Stimulated activated CD4-positive, alpha-beta T cell treated with anti-CD3 and anti-CD28 coated beads, TNF-alpha, amount 100 ng/mL, for 48 hours (primary cell): ENCODE data around the gene AP3M1.
"Not testable (repeated sequence)": the region's sequence is repeated elsewhere in the genome, so short reads cannot be mapped to it uniquely, and the experiment has no call there.

ENCODE experiments used
- DNase-seq, 3 donors: peaks; one replicate each; pipeline ENCODE4 v3.0.0-alpha.2; 2020; ENCODE audit warnings: low read depth in 3 of 3

The AP3M1 gene

DNA sequence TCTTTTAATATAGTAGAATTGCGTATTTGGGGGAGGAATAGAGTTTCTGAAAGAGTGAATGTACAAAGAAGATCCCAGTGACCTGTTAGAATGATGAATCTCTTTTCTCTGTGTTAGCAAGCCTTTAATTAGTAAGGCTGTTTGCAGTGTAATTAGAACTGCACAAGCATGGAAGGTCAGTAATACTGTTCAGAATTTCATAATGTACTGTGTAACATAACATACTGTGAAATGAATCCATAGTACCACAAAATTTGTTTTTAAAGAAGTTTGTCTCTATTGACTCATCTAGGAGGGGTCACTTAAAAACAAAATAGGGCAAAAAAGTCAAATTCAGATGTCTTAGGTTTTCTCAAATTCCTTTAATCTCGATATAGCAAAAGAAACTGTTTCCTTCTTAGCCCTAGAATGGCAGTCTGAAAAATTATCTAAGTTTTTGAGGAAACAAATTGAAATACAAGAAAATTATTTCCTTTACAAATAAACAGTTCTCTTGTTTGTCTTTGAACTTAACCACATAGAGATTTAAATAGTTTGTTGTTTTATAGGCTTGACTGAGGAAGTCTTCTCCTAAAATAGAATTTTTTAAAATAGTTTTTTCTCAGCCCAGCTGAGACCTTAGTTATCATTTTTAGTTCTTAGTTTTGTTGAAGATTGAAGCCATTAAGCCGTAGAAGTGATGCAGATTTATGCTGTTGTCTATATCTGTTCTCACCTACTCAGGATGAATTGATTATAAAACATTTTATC is 12.9 kb upstream of the AP3M1 start:
- no peak for DNase-seq

DNA sequence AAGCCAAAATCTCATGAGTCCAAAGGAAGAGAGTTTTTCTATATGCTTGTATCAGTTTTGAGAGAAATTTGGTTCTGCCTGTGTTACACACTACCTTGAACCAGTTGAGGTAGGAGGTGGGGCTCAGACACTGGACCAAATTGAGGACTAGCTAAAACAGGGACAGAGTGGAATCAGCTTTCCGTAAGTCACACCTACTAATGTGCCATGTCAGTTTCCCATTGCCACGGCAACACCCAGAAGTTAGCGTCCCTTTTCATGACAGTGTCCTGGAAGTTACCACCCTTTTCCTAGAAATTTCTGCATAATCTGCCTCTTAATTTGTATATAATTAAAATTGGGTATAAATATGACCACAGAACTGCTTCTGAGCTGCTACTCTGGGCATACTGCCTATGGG is 9.4 kb upstream of the AP3M1 start:
- DNase-seq = no peak

DNA sequence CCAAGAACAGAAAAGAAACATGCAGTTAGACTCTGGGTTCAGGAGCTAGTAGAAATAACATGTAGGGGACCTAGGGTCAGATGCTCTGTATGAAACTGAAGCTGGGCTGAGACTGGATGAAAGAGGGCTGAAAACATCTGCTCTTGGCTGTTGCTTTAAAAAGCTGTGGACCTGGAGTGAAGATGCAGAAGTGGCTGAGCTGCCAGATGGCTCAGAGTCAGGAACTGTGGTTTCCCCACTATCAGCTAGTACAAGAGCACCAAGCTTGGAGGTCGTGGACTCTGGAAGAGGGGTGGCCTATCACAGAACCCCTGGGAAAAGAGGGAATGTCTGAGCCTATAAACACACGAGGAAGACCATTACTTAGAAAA is 6.3 kb upstream of the AP3M1 start:
- DNase-seq = no peak

GRCh38 chr10:74153676-74154075 is 3.0 kb upstream of the AP3M1 start:
- DNase-seq = no peak

- no peak for DNase-seq
Measured at GRCh38 chr10:74153123-74153522, 2.5 kb upstream of the AP3M1 start.

DNA sequence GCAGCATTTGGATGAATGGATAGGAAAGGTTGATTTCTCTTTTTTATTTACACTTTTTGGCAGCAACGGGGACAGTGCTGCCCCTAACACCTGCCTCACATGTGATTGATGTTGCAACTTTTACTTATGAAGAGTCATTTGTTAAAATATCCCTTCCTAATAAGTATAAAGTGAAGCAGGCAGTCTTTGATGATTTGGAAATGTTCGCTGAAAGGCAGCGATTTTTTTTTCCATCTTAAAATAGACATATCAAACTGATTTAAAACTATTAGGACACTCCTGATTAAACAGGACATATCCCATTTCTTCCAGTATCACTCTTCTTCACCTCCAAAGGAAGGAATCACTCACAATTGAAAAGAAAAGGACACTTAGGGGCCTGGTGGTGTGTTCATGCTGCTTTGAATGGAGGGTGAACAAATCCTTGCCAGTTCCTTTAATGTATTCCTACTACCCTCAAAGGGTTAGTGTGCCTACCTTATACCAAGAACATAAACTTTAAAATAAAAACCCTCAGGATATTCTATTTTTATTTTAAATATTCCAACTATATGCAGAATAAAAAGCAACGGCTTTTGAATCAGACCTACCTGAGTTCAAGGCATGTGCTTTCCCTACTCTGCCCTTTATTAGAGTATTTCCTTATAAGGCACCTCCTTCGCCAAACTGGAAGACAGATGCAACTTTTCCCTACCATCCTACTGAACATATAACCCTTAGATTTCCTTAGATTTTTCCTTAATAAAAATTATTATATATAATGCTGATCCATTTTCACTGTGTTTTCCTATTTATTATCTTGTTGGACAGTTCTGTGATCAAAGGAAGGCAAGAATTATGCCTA is 1.5 kb upstream of the AP3M1 start:
- DNase-seq = no peak

- peak; percentile 99 to 100 (median 99) for DNase-seq
Measured at GRCh38 chr10:74150990-74151878, 606 bp upstream of the AP3M1 start, which contains the start of gene ADK. ADK (plus strand) TSS chr10:74151221; CDS start chr10:74151279, 58 bp downstream.

DNA sequence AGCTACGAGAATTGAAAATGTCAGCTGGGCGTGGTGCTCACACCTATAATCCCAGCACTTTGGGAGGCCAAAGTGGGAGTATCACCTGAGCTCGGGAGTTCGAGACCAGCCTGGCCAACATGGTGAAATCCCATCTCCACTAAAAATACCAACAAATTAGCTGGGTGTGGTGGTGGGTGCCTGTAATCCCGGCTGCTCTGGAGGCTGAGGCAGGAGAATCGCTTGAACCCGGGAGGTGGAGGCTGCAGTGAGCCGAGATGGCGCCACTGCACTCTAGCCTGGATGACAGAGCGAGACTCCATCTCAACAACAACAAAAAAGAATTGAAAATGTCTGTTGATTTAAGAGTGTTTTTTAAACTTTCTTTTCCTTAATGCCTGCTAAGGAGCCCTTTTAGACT is 3.6 kb downstream of the AP3M1 start:
- DNase-seq = not testable (repeated sequence)

DNA sequence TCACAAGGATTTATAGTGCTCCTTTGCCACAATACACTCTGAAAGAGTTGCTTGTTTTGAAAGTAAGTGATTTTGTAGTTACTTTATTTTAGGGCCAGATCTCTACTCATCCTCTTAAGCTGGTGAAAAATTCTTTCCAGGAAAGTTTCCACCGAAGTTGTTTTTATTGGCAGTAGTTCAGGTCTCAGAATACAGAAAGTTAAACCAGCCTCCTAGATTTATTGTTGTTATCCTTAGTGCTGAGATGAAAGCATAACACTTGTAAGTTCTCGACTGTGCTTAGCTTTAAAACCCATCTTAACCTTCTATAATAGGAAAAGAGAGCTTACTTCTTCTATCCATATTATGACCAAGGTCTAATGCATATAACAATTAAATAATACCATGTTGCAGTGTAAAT is 5.5 kb downstream of the AP3M1 start:
- no peak for DNase-seq

GRCh38 chr10:74140553-74140952 is 10.1 kb downstream of the AP3M1 start:
- DNase-seq = no peak

GRCh38 chr10:74139981-74140380 is 10.6 kb downstream of the AP3M1 start:
- no peak for DNase-seq

DNA sequence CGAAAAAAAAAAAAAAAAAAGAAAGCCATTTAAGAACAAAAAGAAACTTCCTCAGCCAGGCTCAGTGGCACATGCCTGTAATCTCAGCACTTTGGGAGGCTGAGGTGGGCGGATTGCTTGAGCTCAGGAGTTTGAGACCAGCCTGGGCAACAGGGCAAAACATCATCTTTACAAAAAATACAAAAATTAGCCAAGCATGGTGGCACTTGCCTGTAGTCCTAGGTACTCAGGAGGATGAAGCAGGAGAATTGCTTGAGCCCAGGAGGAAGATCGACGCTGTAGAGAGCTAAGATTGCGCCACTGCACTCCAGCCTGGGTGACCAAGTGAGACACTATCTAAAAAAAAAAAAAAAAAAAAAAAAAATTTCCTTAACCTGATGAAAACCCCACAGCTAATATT is 12.0 kb downstream of the AP3M1 start:
- not testable (repeated sequence) for DNase-seq

DNA sequence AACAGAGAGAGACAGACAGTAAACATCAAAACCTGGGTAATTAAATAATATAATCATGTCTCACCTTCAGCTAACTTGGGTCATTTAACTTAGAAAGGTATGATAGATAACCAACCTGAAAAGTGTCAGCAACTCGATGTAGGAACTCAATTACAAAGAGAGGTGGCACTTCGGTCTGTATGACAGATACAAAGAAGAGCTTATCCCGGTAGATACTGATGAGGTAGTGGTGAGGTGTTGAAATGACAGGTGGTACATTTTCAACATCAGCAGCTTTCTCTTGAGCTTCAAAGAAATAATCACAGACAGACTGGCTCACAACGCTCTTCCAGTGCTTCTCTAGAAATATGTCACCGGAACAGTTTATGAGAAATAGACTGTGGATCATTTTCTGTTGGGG is 12.6 kb downstream of the AP3M1 start:
- DNase-seq = no peak

DNA sequence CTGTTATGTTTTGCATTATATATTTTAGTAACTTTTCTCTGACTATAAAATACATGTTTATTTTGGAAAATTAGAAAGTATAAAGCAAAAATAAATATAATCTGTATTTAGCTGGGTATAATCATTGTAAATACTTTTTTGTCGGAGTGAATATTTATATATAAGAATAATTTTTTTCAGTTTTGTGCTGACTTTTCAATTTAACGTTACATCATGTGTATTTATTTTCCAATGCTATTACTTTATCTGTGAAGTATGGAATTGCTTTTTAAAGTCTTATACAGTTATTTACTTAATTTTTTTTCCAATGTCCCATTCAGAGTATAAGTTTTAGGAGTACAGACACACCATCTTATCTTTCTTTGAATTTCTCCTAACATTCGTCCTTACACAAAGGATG is 15.2 kb downstream of the AP3M1 start:
- no peak for DNase-seq

DNA sequence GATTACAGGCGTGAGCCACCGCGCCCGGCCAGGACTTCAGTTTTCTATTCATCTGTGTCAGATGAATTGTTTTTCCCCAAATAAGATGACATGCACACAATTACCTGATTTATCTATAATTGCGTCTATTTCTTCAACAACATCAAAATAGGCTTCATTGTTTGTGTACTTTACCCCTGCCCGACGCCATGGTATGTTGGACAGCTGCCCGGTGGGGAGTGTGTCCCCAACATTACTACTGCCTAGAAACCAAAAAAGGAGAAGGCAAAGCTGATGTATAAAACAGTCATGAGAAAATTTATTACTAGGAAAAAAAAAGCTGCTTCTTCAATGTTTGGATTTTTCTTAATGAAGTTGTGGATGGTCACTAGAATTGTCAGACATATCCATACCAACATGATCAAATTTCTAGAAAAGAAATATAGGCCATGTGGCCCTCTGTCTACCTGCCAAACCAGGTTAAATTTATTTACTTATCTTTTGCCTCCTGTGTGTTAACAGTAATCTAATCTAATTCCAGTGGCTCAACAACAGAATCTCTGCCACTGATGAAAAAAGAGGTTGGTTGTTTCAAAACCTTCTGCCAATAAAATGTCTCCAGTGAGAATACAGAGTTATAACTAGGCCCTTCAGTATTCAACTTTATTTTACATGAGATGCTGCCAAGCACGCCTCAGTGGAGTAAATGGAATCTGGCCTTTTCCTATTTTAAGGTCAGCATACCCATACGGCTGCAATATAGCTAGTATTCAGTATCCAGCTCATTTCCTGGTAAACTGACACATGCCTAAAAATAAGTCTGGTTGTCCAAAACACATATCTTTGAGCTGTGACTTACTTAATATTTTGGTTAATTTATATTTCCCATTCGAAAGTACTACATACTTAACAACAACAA is 16.5 kb downstream of the AP3M1 start:
- DNase-seq = no peak

GRCh38 chr10:74123081-74123480 is 27.5 kb downstream of the AP3M1 start:
- no peak for DNase-seq

- no peak for DNase-seq
Measured at GRCh38 chr10:74122060-74122459, 28.6 kb downstream of the AP3M1 start.

- no peak for DNase-seq
Measured at GRCh38 chr10:74121368-74121767, 29.3 kb downstream of the AP3M1 start.

DNA sequence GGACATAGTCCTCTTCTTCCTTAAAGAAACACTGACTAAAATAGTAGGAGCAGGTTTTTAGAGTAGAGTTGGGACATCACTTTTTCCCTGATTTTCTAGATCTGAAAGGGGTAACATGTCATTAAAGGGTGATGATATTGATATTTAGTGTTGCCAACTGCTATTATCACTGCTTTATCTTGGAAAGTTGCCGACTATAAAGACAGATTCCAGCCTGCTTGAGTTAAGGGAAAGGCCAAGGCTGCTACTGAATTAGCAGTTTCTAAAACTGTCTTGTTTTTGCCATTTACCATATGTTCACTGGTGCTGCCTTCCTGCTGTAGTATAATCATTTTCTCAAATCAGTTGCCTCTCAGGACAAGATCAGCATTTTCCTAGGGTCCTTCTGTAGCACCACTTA is 29.7 kb downstream of the AP3M1 start:
- no peak for DNase-seq

- no peak for DNase-seq
Measured at GRCh38 chr10:74118804-74119203, 31.8 kb downstream of the AP3M1 start.

DNA sequence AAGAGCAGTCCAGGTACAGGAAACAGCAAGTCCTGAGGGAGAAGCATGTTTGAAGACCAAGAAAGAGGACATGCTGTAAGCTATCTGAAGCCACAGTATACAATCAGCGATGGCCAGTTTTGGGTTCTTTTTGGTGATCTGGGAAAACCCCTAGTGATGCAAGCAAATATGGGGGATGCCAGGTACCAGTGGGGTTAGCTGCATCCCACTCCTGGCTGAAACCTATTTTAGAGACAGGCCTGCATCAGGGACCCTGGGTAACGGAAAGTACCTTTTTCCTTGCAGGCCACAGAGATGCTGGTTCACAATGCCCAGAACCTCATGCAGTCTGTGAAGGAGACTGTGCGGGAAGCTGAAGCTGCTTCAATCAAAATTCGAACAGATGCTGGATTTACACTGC is 32.9 kb downstream of the AP3M1 start:
- DNase-seq = no peak
